ENCODE data around the gene TMEM161A. TPM values are rescaled to one million over a fixed set of nuclear protein-coding genes. Genes with fewer than 3 reads are reported as not detected.
"Not testable (repeated sequence)": the region's sequence is repeated elsewhere in the genome, so short reads cannot be mapped to it uniquely, and the experiment has no call there.

Gene TMEM161A
- total and polyA plus RNA-seq, 2 of the 13 experiments (the other 11 are each of a cell fraction or from before 2014, with no cell fraction given): 25.9 to 31.4 TPM

GRCh38 chr19:19137556-19138108 is 646 bp downstream of the TMEM161A start (continued):
- TF ChIP-seq BCL3 (CRISPR knock-in tag; IDR thresholded peaks at IDR 0.05): 0 out of 2 replicates have a peak, but pooled peaks have one; percentile 31
- TF ChIP-seq ZSCAN31 (CRISPR knock-in tag; IDR thresholded peaks at IDR 0.05; ENCODE audit: low read depth): 0 out of 2 replicates have a peak, but pooled peaks have one; percentile 45
- peak; percentile 43 for TF ChIP-seq AGO2 (optimal IDR thresholded peaks at IDR 0.05; ENCODE audit: low read depth, low read length)
- TF ChIP-seq ZNF772 (CRISPR knock-in tag; IDR thresholded peaks at IDR 0.05): peak; percentile 10; the same call in 1 of the 2 replicates
- no peak for TF ChIP-seq MAZ (IDR thresholded peaks at IDR 0.05; ENCODE audit: borderline replicate concordance, low read depth, low read length)
- 0 out of 2 replicates have a peak, but pooled peaks have one; percentile 4 for TF ChIP-seq MAZ (CRISPR knock-in tag; IDR thresholded peaks at IDR 0.05; ENCODE audit: low read depth)
- TF ChIP-seq ZBTB38 (CRISPR knock-in tag; IDR thresholded peaks at IDR 0.05): no peak
- TF ChIP-seq CHD4 (IDR thresholded peaks at IDR 0.05; ENCODE audit: borderline replicate concordance, low read length): no peak
- no peak for TF ChIP-seq TEAD3 (CRISPR knock-in tag; optimal IDR thresholded peaks at IDR 0.05; ENCODE audit: borderline replicate concordance)
- TF ChIP-seq ZNF3 (CRISPR knock-in tag; IDR thresholded peaks at IDR 0.05): no peak
- 0 out of 2 replicates have a peak, but pooled peaks have one; percentile 13 for TF ChIP-seq ZNF343 (CRISPR knock-in tag; IDR thresholded peaks at IDR 0.05)
- TF ChIP-seq ZNF234 (CRISPR knock-in tag; conservative IDR thresholded peaks at IDR 0.05): no peak

GRCh38 chr19:19135713-19136112 is 2.6 kb downstream of the TMEM161A start:
- H3K79me2 ChIP-seq (ENCODE audit: insufficient read depth, low read length); DNase-seq (ENCODE audit: low spot score); H3K27ac ChIP-seq (ENCODE audit: extremely low read length, insufficient read depth, low read length); BruUV-seq (replicated peaks); FAIRE-seq; H2AFZ ChIP-seq (ENCODE audit: low read length); H3K27me3 ChIP-seq (ENCODE audit: control insufficient read depth in 1 of 2, insufficient read depth in 2 of 2, low read length in 2 of 2); POLR2A ChIA-PET; H3K36me3 ChIP-seq (replicated peaks in 1 of 2; ENCODE audit: control insufficient read depth in 1 of 2, insufficient read depth in 2 of 2, low read length in 2 of 2); ATAC-seq; H3K9ac ChIP-seq (ENCODE audit: insufficient read depth, low read depth, low read length); H4K20me1 ChIP-seq (ENCODE audit: insufficient read depth, low read length); CTCF ChIA-PET (ENCODE audit: low intra/inter-chr PET ratio, low total read pairs); H3K4me3 ChIP-seq (replicated peaks in 1 of 3; ENCODE audit: insufficient read depth in 1 of 3, low read depth in 2 of 3, low read length in 3 of 3); H3K4me2 ChIP-seq (ENCODE audit: low read depth, low read length): not testable (repeated sequence)
- intact Hi-C loops (cut with micrococcal nuclease; ENCODE audit: unreplicated experiment): loop anchor here (5.0 kb wide), 2 partner anchors 37 to 38 kb away; partner anchors contain the start of gene MEF2B
- TF ChIP-seq ZNF121 (CRISPR knock-in tag; IDR thresholded peaks at IDR 0.05): peak; percentile 61; the same call in 1 of the 2 replicates
- Histone ChIP-seq H3K4me1 (ENCODE audit: insufficient read depth, low read length) (peaks cover 14% of the 10 kb centered on the region), H3K9me3 (ENCODE audit: low read length) (peaks cover 13% of the 10 kb centered on the region)
- in situ Hi-C loops (cut with HindIII; ENCODE audit: extremely low pct_ligation_motif_present, low pct_unique_long_range_greater_than_20kb): loop anchor here (5.0 kb wide), 1 partner anchor 83 kb away; no protein-coding TSS in a partner anchor
- WGBS (ENCODE audit: low lambda C conversion rate): 96% methylated on average over 6 of the region's 6 CpGs
